Measurements from ENCODE around the gene TMEM45B.

DNA sequence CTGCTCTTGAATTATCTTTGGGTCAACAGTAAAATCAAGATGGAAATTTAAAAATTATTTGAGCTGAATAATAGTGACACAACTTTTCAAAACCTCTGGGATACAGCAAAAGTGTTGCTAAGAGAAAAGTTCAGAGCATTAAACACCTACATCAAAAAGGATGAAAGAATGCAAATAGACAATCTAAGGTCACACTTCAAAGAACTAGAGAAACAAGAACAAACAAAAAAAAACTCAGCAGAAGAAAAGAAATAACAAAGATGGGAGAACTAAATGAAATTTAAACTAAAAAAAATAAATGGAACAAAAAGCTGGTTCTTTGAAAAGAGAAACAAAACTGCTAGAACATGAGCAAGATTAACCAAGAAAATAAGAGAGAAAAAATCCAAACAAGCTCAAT lies 15.0 kb upstream of the TMEM45B start:
- TF ChIP-seq GATA3 (IDR thresholded peaks at IDR 0.05; ENCODE audit: low read depth, low read length) (no peak), GATA2 (IDR thresholded peaks at IDR 0.05; ENCODE audit: low read depth, low read length) (no peak)
